ENCODE data around the gene LRRC74A.

LRRC74A gene

GRCh38 chr14:76820700-76821099 lies 5.5 kb upstream of the LRRC74A start:
- DNase-seq (ENCODE audit: low spot score in 2 of 2) (no peak), ATAC-seq (ENCODE audit: low read depth) (no peak)
- Mint-ChIP-seq H3K36me3 (no peaks in the 10 kb centered on the region), H3K4me3 (no peak overlapping the region), H3K9me3 (no peaks in the 10 kb centered on the region), H3K27ac (no peak overlapping the region), H3K4me1 (no peaks in the 10 kb centered on the region), H3K27me3 (peaks cover 12% of the 10 kb centered on the region)

GRCh38 chr14:76827696-76828296 lies 1.6 kb downstream of the LRRC74A start:
- Mint-ChIP-seq H3K4me1 (no peaks in the 10 kb centered on the region), H3K27ac (no peak overlapping the region)

GRCh38 chr14:76828339-76829012 lies 2.3 kb downstream of the LRRC74A start:
- Mint-ChIP-seq H3K9me3 (no peaks in the 10 kb centered on the region), H3K4me1 (no peaks in the 10 kb centered on the region), H3K36me3 (no peaks in the 10 kb centered on the region), H3K4me3 (no peak overlapping the region), H3K27me3 (peaks cover 6% of the 10 kb centered on the region), H3K27ac (no peak overlapping the region)
- ATAC-seq (ENCODE audit: low read depth): no peak
- no peak for DNase-seq (ENCODE audit: low spot score in 2 of 2)

More at GRCh38 chr14:76827696-76828296, 1.6 kb downstream of the LRRC74A start:
- no peak for DNase-seq (ENCODE audit: low spot score in 2 of 2)
- H3K9me3 Mint-ChIP-seq: no peaks in the 10 kb centered on the region
- no peaks in the 10 kb centered on the region for H3K36me3 Mint-ChIP-seq
- H3K4me3 Mint-ChIP-seq: no peak overlapping the region
- no peak for ATAC-seq (ENCODE audit: low read depth)
- H3K27me3 Mint-ChIP-seq: peaks cover 7% of the 10 kb centered on the region

- peaks cover 8% of the 10 kb centered on the region for H3K27me3 Mint-ChIP-seq
- ATAC-seq (ENCODE audit: low read depth) (no peak), DNase-seq (ENCODE audit: low spot score in 2 of 2) (no peak)
- H3K4me1 Mint-ChIP-seq: no peaks in the 10 kb centered on the region
- no peak overlapping the region for H3K4me3 Mint-ChIP-seq
- no peaks in the 10 kb centered on the region for H3K9me3 Mint-ChIP-seq
- no peaks in the 10 kb centered on the region for H3K36me3 Mint-ChIP-seq
- no peak overlapping the region for H3K27ac Mint-ChIP-seq
Measured at GRCh38 chr14:76829013-76829365, 2.8 kb downstream of the LRRC74A start.

GRCh38 chr14:76829650-76830421 lies 3.6 kb downstream of the LRRC74A start:
- H3K4me1 Mint-ChIP-seq: no peaks in the 10 kb centered on the region
- no peak for ATAC-seq (ENCODE audit: low read depth)
- no peak for DNase-seq (ENCODE audit: low spot score in 2 of 2)
- no peak overlapping the region for H3K4me3 Mint-ChIP-seq
- H3K9me3 Mint-ChIP-seq: no peaks in the 10 kb centered on the region
- no peaks in the 10 kb centered on the region for H3K36me3 Mint-ChIP-seq
- H3K27ac Mint-ChIP-seq: no peak overlapping the region
- peaks cover 10% of the 10 kb centered on the region for H3K27me3 Mint-ChIP-seq

- Mint-ChIP-seq H3K4me3 (no peak overlapping the region), H3K36me3 (no peaks in the 10 kb centered on the region), H3K9me3 (no peaks in the 10 kb centered on the region), H3K4me1 (no peaks in the 10 kb centered on the region), H3K27me3 (peaks cover 9% of the 10 kb centered on the region), H3K27ac (no peak overlapping the region)
- ATAC-seq (ENCODE audit: low read depth) (no peak), DNase-seq (ENCODE audit: low spot score in 2 of 2) (no peak)
Measured at GRCh38 chr14:76830556-76830955, 4.3 kb downstream of the LRRC74A start.

- ATAC-seq (ENCODE audit: low read depth) (no peak), DNase-seq (ENCODE audit: low spot score in 2 of 2) (no peak)
- H3K4me1 Mint-ChIP-seq: no peaks in the 10 kb centered on the region
- H3K27ac Mint-ChIP-seq: no peak overlapping the region
- no peaks in the 10 kb centered on the region for H3K36me3 Mint-ChIP-seq
- no peaks in the 10 kb centered on the region for H3K9me3 Mint-ChIP-seq
- peaks cover 11% of the 10 kb centered on the region for H3K27me3 Mint-ChIP-seq
- H3K4me3 Mint-ChIP-seq: no peak overlapping the region
Measured at GRCh38 chr14:76832503-76832988, 6.3 kb downstream of the LRRC74A start.

- H3K4me1 Mint-ChIP-seq: no peaks in the 10 kb centered on the region
- H3K27ac Mint-ChIP-seq: no peak overlapping the region
- no peaks in the 10 kb centered on the region for H3K36me3 Mint-ChIP-seq
- H3K4me3 Mint-ChIP-seq: no peak overlapping the region
- no peak for DNase-seq (ENCODE audit: low spot score in 2 of 2)
- no peak for ATAC-seq (ENCODE audit: low read depth)
- no peaks in the 10 kb centered on the region for H3K9me3 Mint-ChIP-seq
- peaks cover 11% of the 10 kb centered on the region for H3K27me3 Mint-ChIP-seq
Measured at GRCh38 chr14:76833011-76833410, 6.8 kb downstream of the LRRC74A start.

GRCh38 chr14:76834241-76834661 lies 8.0 kb downstream of the LRRC74A start:
- H3K36me3 Mint-ChIP-seq: no peaks in the 10 kb centered on the region
- H3K27me3 Mint-ChIP-seq: peaks cover 12% of the 10 kb centered on the region
- no peak overlapping the region for H3K27ac Mint-ChIP-seq
- H3K4me3 Mint-ChIP-seq: no peak overlapping the region
- ATAC-seq (ENCODE audit: low read depth) (no peak), DNase-seq (ENCODE audit: low spot score in 2 of 2) (no peak)
- no peaks in the 10 kb centered on the region for H3K4me1 Mint-ChIP-seq
- no peaks in the 10 kb centered on the region for H3K9me3 Mint-ChIP-seq

GRCh38 chr14:76836029-76836630 lies 9.9 kb downstream of the LRRC74A start:
- H3K36me3 Mint-ChIP-seq: no peaks in the 10 kb centered on the region
- no peaks in the 10 kb centered on the region for H3K4me1 Mint-ChIP-seq
- H3K4me3 Mint-ChIP-seq: no peak overlapping the region
- peaks cover 13% of the 10 kb centered on the region for H3K27me3 Mint-ChIP-seq
- ATAC-seq (ENCODE audit: low read depth) (no peak), DNase-seq (ENCODE audit: low spot score in 2 of 2) (no peak)
- no peak overlapping the region for H3K27ac Mint-ChIP-seq
- no peaks in the 10 kb centered on the region for H3K9me3 Mint-ChIP-seq

GRCh38 chr14:76837524-76837923 lies 11.3 kb downstream of the LRRC74A start:
- H3K4me3 Mint-ChIP-seq: no peak overlapping the region
- peaks cover 13% of the 10 kb centered on the region for H3K27me3 Mint-ChIP-seq
- no peak for DNase-seq (ENCODE audit: low spot score in 2 of 2)
- no peak for ATAC-seq (ENCODE audit: low read depth)
- no peaks in the 10 kb centered on the region for H3K9me3 Mint-ChIP-seq
- H3K36me3 Mint-ChIP-seq: no peaks in the 10 kb centered on the region
- H3K27ac Mint-ChIP-seq: no peak overlapping the region
- no peaks in the 10 kb centered on the region for H3K4me1 Mint-ChIP-seq

GRCh38 chr14:76842414-76842813 lies 16.2 kb downstream of the LRRC74A start:
- Mint-ChIP-seq H3K9me3 (no peaks in the 10 kb centered on the region), H3K4me3 (no peak overlapping the region), H3K4me1 (peaks cover 12% of the 10 kb centered on the region), H3K36me3 (no peaks in the 10 kb centered on the region), H3K27ac (no peak overlapping the region), H3K27me3 (peaks cover 15% of the 10 kb centered on the region)
- ATAC-seq (ENCODE audit: low read depth) (no peak), DNase-seq (ENCODE audit: low spot score in 2 of 2) (no peak)

GRCh38 chr14:76844223-76844622 lies 18.0 kb downstream of the LRRC74A start:
- ATAC-seq (ENCODE audit: low read depth): peak; percentile 85
- Mint-ChIP-seq H3K27me3 (peaks cover 13% of the 10 kb centered on the region), H3K36me3 (no peaks in the 10 kb centered on the region), H3K4me3 (no peak overlapping the region), H3K9me3 (no peaks in the 10 kb centered on the region), H3K27ac (no peak overlapping the region), H3K4me1 (peaks cover 12% of the 10 kb centered on the region)
- DNase-seq (ENCODE audit: low spot score in 2 of 2): peak in 1 of 2 donors; percentile 11

Measured in memory B cell (primary cell).